Testis (tissue), 3 donors: ENCODE measurements around the gene PIAS4. TPM values are rescaled to one million over a fixed set of nuclear protein-coding genes. Genes with fewer than 3 reads are reported as not detected.
"Not testable (repeated sequence)": the region's sequence is repeated elsewhere in the genome, so short reads cannot be mapped to it uniquely, and the experiment has no call there.

Experiments
- DNase-seq: peaks from one replicate; pipeline ENCODE4 v3.0.0-alpha.2; 2019
- H3K27ac ChIP-seq, 2 donors: fragments of 200-600 bp; sonication (generic); one replicate each; pipeline ENCODE4 v1.5.1; 2019
- H3K27me3 ChIP-seq: fragments of 200-600 bp; sonication (generic); one replicate; pipeline ENCODE4 v1.5.1; 2019
- H3K36me3 ChIP-seq: fragments of 200-600 bp; sonication (generic); one replicate; pipeline ENCODE4 v1.5.1; 2017; ENCODE audit warnings: low read depth; ENCODE audit errors: missing control alignments
- H3K4me1 ChIP-seq: fragments of 200-600 bp; sonication (generic); one replicate; pipeline ENCODE4 v1.5.1; 2019
- H3K4me3 ChIP-seq, 2 donors: fragments of 200-600 bp; sonication (generic); one replicate each; pipeline ENCODE4 v1.5.1; 2017 to 2019
- H3K9me3 ChIP-seq: fragments of 200-600 bp; sonication (generic); one replicate; pipeline ENCODE4 v1.5.1; 2017
- POLR2A ChIP-seq: fragments of 450-650 bp; IDR thresholded peaks from one replicate; pipeline ENCODE4 v1.6.1; 2017; ENCODE audit warnings: antibody characterized with exemption, mild to moderate bottlenecking, moderate library complexity
- WGBS, 2 donors: methylation state at CpG; one replicate each; pipeline ENCODE4 v1.1.5; 2018; 5-methylcytosine and 5-hydroxymethylcytosine counted together
- intact Hi-C: fragments of 100-400 bp; cut with DNase I; formaldehyde crosslinking; loops from one replicate; pipeline ENCODE4 v1.15.1; 2023; ENCODE audit warnings: low total_unique reads
- polyA plus RNA-seq: library from polyadenylated mRNA; stranded (reverse); fragments of 350-450 nt; fragmentation: Illumina TruSeq; extraction: RNeasy Lipid Tissue Mini Kit (QIAGEN cat#74804); gene quantifications from one replicate; pipeline ENCODE4 v1.2.3, GENCODE V29; 2014; ENCODE audit warnings: low read depth, low replicate concordance; ENCODE audit not compliant: insufficient read depth
- total RNA-seq, 2 donors: library from RNA; depleted of rRNA; stranded (reverse); fragments of >200 nt; gene quantifications; one replicate each; pipeline ENCODE4 v1.2.3, GENCODE V29; 2016
- TF ChIP-seq, protein P1 (sequence below), 3 experiments: fragments of 450-650 bp in 2 of 3; fragments of 200-600 bp in 1 of 3; sonication (generic) in 1 of 3; IDR thresholded peaks; one replicate each; pipeline ENCODE4 v1.5.1; 2016 to 2019; ENCODE audit warnings: antibody characterized with exemption in 3 of 3, mild to moderate bottlenecking in 2 of 3, moderate library complexity in 1 of 3

PIAS4 gene
- total and polyA plus RNA-seq, 3 donors from 2014 or later = 89.1 to 142 (median 94.5) TPM

DNA sequence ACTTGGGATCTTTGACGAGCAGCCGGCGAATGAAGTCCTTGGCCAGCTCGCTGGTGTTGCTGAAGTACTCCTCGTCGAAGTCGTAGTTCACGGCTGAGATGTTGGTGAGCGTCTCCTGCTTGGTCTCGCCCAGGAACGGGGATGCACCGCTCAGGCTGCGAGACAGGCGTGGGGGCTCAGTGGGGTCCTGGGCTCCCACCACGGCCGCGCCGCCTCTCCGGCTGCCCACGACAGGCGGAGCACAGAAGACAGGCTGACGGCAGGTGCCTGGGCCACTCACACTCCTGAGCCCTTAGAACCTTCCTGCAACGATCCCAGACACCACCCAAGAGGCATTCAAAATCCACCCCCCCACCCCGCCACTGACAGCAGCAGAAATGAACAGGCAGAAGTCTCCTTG lies 46.5 kb upstream of the PIAS4 start:
- WGBS, 2 donors = 92 to 96% methylated on average over 23 to 24 of the region's 24 CpGs
- H3K36me3 ChIP-seq = no peaks in the 10 kb centered on the region
- intact Hi-C loops = no loop called here

DNA sequence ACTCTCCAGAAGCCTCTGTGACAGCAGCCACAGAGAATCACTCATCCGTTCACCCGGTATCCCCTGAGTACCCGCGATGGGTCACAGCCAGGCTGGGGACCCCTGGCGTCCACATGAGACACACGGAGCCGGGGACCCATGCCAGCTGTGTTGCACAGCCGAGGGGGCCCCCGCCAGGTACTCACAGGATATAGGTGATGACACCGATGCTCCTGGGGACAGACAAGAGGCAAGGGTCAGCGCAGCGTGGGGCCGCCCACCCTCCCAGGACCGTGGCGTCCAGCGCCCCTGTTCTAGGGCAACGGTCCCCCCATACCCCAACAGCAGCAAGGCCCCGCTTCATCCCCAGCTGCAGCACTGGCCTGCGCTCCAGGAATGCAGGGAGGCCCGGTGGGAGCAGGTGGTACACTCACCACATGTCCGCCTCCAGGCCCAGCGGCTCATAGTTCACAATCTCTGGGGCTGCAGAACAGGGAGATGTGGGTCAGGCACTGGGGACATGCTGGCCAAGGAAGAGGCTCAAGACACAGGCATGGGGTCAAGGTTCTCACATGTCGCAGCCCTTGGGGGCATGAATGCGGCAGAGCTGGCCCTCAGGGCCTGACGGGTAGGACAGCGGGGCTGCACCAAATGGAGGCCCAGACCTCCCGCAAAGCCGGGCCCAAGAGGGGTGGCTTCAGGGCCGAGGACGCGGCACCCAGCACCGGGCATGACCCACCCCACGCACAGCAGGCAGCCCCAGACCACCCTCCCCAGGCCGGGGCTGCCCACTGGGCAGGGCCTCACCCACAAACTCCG lies 43.9 kb upstream of the PIAS4 start:
- Histone ChIP-seq H3K4me1 (peaks cover 15% of the 10 kb centered on the region), H3K4me3 (no peak overlapping the region), H3K9me3 (no peaks in the 10 kb centered on the region), H3K27ac (no peak overlapping the region), H3K27me3 (no peaks in the 10 kb centered on the region), H3K36me3 (no peaks in the 10 kb centered on the region)
- intact Hi-C loops = no loop called here
- TF ChIP-seq POLR2A = no peak
- TF ChIP-seq, protein P1, sequence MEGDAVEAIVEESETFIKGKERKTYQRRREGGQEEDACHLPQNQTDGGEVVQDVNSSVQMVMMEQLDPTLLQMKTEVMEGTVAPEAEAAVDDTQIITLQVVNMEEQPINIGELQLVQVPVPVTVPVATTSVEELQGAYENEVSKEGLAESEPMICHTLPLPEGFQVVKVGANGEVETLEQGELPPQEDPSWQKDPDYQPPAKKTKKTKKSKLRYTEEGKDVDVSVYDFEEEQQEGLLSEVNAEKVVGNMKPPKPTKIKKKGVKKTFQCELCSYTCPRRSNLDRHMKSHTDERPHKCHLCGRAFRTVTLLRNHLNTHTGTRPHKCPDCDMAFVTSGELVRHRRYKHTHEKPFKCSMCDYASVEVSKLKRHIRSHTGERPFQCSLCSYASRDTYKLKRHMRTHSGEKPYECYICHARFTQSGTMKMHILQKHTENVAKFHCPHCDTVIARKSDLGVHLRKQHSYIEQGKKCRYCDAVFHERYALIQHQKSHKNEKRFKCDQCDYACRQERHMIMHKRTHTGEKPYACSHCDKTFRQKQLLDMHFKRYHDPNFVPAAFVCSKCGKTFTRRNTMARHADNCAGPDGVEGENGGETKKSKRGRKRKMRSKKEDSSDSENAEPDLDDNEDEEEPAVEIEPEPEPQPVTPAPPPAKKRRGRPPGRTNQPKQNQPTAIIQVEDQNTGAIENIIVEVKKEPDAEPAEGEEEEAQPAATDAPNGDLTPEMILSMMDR (IDR thresholded peaks at IDR 0.05) = no peak
- DNase-seq = no peak
- 91 to 94% methylated on average over 5 to 35 of the region's 35 CpGs for WGBS, 2 donors

More for the DNA sequence above, 46.5 kb upstream of the PIAS4 start:
- Histone ChIP-seq H3K4me1 (peaks cover 9% of the 10 kb centered on the region), H3K9me3 (no peaks in the 10 kb centered on the region), H3K27me3 (no peaks in the 10 kb centered on the region), H3K4me3 (no peak overlapping the region), H3K27ac (no peak overlapping the region)
- TF ChIP-seq, protein P1 (IDR thresholded peaks at IDR 0.05) = no peak
- TF ChIP-seq POLR2A = no peak
- no peak for DNase-seq

DNA sequence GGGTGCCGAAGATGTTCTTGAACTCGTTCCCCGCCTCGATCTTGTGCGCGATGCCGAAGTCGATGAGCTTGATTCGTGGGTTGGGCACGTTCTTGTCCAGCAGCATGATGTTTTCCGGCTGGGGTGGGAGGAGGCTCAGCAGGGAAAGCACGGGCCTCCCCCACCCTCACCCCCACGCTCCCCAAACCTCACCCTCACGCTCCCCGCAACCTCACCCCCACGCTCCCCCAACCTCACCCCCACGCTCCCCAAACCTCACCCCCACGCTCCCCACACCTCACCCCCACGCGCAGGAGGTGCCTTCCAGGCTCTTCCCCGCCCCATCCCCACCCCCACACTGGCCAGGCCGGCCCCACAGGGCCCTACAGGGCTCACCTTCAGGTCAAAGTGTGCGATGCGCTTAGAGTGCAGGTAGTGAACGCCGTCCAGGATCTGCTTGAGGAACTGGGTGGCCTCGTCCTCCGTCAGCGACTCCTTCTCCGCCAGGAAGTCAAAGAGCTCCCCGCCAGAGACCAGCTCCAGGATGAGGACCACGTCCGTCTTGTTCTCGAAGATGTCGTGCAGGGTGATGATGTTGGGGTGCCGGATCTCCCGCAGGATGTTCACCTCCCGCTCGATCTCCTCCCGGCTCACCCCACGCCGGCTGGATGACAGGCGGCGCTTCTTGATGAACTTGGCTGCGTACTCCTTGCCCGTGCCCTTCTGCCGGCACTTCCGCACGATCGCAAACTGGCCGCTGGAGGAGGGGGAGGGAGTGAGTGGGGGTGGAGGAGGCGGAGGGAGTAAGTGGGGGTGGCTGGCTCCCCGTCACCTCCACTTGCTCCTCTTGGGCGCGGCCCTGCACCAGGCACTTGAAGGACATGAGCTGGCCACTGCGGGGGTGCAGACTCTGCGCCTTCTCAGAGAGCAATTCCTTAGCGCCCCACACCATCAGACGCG lies 43.0 kb upstream of the PIAS4 start:
- Histone ChIP-seq H3K36me3 (no peaks in the 10 kb centered on the region), H3K4me1 (peaks cover 23% of the 10 kb centered on the region), H3K27me3 (no peaks in the 10 kb centered on the region), H3K4me3 (no peak overlapping the region), H3K9me3 (no peaks in the 10 kb centered on the region), H3K27ac (no peak overlapping the region)
- DNase-seq = no peak
- TF ChIP-seq POLR2A = no peak
- TF ChIP-seq, protein P1 (IDR thresholded peaks at IDR 0.05) = no peak
- WGBS, 2 donors = 86 to 89% methylated on average over 46 to 55 of the region's 60 CpGs
- intact Hi-C loops = no loop called here

DNA sequence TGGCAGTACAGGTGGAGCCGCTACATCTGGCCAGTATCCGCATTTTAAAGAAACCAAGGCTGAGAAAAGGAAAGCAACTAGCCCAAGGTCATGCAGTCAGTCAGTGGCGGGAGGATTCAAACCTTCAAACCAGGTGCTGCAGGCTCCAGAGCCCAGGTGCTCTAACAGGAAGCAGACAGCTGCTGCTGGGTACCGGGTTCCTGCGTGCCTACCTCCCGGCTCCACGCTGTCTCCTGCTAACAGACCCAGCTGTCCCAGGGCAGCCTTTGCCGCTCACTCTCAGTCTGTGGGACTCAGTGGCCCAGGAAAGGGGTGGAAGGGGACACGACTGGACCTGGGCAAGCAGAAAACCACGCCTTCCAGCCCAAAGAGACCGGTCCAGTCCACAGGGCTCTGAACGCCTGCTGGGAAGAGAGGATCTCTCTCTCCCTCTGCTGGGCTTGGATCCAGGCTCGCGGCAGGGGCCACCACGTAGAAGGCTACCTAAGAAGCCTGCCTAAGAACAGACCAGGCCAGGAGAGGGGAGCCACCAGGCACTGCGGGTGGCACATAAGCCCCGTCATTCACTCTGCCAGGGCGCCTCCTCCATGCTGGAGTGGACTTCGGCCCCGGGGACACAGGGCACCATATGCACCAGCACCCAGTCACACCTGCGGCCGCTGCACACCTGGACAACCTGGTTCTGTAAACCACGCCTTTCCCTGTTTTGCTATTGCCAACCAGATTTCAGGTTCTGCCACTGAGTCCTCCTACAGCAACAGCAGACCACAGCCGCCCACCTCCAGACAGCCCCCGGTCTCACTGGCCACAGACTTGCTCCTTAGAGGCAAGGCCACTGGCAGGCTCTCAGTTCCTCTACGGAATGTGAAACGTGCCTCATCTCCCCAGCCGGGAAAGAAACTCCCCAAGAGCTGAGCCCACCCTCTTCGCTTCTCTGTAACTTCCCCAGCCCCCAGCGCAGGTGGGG lies 41.2 kb upstream of the PIAS4 start:
- H3K36me3 ChIP-seq = no peaks in the 10 kb centered on the region
- no peaks in the 10 kb centered on the region for H3K9me3 ChIP-seq
- no peak overlapping the region for H3K27ac ChIP-seq
- TF ChIP-seq POLR2A = no peak
- TF ChIP-seq, protein P1 (IDR thresholded peaks at IDR 0.05) = no peak
- 77 to 81% methylated on average over 24 to 30 of the region's 30 CpGs for WGBS, 2 donors
- DNase-seq = no peak
- peaks cover 26% of the 10 kb centered on the region for H3K4me1 ChIP-seq
- intact Hi-C loops = no loop called here
- H3K4me3 ChIP-seq = no peak overlapping the region
- H3K27me3 ChIP-seq = no peaks in the 10 kb centered on the region

DNA sequence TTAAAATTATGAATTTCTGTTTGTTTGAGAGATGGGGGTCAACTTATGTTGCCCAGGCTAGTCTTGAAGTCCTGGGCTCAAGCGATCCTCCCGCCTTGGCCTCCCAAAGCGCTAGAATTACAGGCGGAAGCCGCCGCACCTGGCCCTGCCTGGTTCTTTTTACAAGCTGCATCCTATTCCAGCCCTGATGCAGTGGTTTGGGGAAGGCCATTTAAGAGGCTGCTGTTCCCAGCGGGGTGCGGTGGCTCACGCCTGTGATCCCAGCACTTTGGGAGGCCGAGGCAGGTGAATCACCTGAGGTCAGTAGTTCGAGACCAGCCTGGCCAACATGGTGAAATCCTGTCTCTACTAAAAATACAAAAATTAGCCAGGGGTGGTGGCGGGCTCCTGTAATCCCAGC lies 39.6 kb upstream of the PIAS4 start:
- 96 to 98% methylated on average over 8 to 12 of the region's 12 CpGs for WGBS, 2 donors
- H3K9me3 ChIP-seq, H3K4me3 ChIP-seq, intact Hi-C loops, H3K36me3 ChIP-seq, H3K27me3 ChIP-seq, DNase-seq: not testable (repeated sequence)
- Histone ChIP-seq H3K27ac (peak overlapping the region in 1 of 2 donors; percentile 7), H3K4me1 (peaks cover 18% of the 10 kb centered on the region)
